Thoracic aorta (tissue), 2 donors: ENCODE results near the gene MRE11. TPM values are rescaled to one million over a fixed set of nuclear protein-coding genes. Genes with fewer than 3 reads are reported as not detected.

Source experiments
- ATAC-seq: fragments of 150-250 bp; one replicate; pipeline ENCODE4 v1.8.0; 2017; ENCODE audit warnings: low read depth; ENCODE audit not compliant: insufficient number of reproducible peaks, low FRiP score
- DNase-seq: peaks from one replicate; pipeline ENCODE4 v3.0.0-alpha.2; 2020; ENCODE audit warnings: low spot score
- H3K27ac ChIP-seq, 2 donors: fragments of 200-600 bp; sonication (generic); 1 replicate in 1 of 2; 2 replicates in 1 of 2; pipeline ENCODE4 v1.5.1; 2016; ENCODE audit warnings: mild to moderate bottlenecking in 2 of 2, moderate library complexity in 2 of 2
- H3K27me3 ChIP-seq: fragments of 200-600 bp; sonication (generic); replicated peaks from 2 replicates; pipeline ENCODE4 v1.6.0; 2016; ENCODE audit warnings: mild to moderate bottlenecking; ENCODE audit not compliant: insufficient read depth
- H3K36me3 ChIP-seq: fragments of 200-600 bp; sonication (generic); one replicate; pipeline ENCODE4 v1.5.1; 2016
- H3K4me1 ChIP-seq, 2 donors: fragments of 200-600 bp; sonication (generic); 1 replicate in 1 of 2; 2 replicates in 1 of 2; pipeline versions ENCODE4 v1.5.1 to v1.6.0; 2016; ENCODE audit warnings: low read depth in 2 of 2, mild to moderate bottlenecking in 1 of 2; ENCODE audit not compliant: control insufficient read depth in 1 of 2
- H3K4me3 ChIP-seq: fragments of 200-600 bp; sonication (generic); 2 replicates; pipeline ENCODE4 v1.5.1; 2016; ENCODE audit warnings: mild to moderate bottlenecking
- H3K9me3 ChIP-seq: fragments of 200-600 bp; sonication (generic); 2 replicates; pipeline ENCODE4 v1.5.1; 2016
- total RNA-seq, 2 donors: library from RNA; depleted of rRNA; stranded (reverse); fragments of >200 nt; gene quantifications; one replicate each; pipeline versions ENCODE4 v1.1.0 to v1.2.3, GENCODE V29; 2016
- TF ChIP-seq, protein P1 (sequence below): fragments of 200-600 bp; sonication (generic); IDR thresholded peaks from one replicate; pipeline ENCODE4 v1.5.1; 2019; ENCODE audit warnings: antibody characterized with exemption

MRE11 gene
- total RNA-seq, 2 donors from 2014 or later, result 7.9 to 12.6 TPM

DNA sequence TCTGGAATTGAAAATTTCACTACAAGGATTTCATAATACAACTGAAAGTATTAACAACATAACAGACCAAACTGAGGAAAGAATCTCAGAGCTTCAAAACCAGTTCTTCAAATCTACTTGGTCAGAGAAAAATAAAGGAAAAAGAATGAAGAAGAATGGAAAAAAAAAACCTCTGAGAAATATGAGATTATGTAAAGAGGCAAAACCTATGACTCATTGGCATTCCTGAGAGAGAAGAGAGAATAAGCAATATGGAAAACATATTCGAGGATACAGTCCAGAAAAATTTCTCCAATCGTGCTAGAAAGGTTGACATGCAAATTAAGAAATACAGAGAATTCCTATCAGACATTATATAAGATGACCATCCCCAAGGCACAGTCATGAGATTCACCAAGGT, 69.0 kb downstream of the MRE11 start:
- Histone ChIP-seq H3K9me3 (no peaks in the 10 kb centered on the region), H3K4me1 (no peaks in the 10 kb centered on the region), H3K27ac (no peak overlapping the region), H3K27me3 (no peaks in the 10 kb centered on the region), H3K36me3 (peaks cover 11% of the 10 kb centered on the region), H3K4me3 (no peak overlapping the region)
- TF ChIP-seq, protein P1, sequence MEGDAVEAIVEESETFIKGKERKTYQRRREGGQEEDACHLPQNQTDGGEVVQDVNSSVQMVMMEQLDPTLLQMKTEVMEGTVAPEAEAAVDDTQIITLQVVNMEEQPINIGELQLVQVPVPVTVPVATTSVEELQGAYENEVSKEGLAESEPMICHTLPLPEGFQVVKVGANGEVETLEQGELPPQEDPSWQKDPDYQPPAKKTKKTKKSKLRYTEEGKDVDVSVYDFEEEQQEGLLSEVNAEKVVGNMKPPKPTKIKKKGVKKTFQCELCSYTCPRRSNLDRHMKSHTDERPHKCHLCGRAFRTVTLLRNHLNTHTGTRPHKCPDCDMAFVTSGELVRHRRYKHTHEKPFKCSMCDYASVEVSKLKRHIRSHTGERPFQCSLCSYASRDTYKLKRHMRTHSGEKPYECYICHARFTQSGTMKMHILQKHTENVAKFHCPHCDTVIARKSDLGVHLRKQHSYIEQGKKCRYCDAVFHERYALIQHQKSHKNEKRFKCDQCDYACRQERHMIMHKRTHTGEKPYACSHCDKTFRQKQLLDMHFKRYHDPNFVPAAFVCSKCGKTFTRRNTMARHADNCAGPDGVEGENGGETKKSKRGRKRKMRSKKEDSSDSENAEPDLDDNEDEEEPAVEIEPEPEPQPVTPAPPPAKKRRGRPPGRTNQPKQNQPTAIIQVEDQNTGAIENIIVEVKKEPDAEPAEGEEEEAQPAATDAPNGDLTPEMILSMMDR, result no peak
- no peak for ATAC-seq
- no peak for DNase-seq

DNA sequence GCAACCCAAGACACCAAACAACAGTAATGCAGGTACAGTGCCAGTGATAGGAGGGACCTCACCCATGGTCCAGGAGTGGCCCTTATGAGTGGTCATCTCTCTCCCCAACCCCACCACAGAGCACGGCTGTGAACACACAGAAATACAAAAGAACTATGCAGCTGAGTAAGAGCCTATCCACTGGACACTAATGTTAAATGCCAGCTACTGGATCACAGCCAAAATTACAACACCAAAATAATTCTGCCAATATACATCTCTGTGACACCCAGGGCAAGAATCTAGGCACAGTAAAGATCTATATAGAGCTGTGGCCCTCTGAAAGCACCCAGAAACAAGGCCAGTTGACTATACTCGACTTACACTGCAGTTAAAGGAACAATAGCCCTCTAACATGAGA, 69.6 kb downstream of the MRE11 start:
- no peak overlapping the region for H3K4me3 ChIP-seq
- H3K9me3 ChIP-seq, result no peaks in the 10 kb centered on the region
- no peak for DNase-seq
- H3K4me1 ChIP-seq, result no peaks in the 10 kb centered on the region
- no peak overlapping the region for H3K27ac ChIP-seq
- TF ChIP-seq, protein P1, result no peak
- no peak for ATAC-seq
- peaks cover 11% of the 10 kb centered on the region for H3K36me3 ChIP-seq
- H3K27me3 ChIP-seq, result no peaks in the 10 kb centered on the region

DNA sequence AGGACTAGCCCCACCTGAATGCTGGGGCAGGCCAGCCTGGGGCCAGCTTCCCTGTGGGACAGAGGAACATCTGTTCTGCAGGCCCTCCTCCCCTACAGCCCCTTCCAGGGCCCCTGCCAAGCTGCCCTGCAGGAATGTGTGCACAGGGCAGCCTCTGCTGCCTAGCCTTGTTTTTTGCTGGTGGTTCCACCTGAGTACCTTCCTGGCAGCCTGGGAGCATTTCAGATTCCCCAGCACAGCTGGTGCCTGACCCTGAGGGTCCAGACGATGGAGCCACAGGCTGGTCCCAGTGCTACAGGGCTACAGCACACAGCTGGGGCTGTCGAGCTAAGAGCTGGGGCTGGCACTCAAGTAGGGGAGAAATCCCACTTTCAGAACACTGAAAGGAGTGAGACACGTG, 70.1 kb downstream of the MRE11 start:
- no peaks in the 10 kb centered on the region for H3K27me3 ChIP-seq
- ATAC-seq, result no peak
- H3K4me1 ChIP-seq, result no peaks in the 10 kb centered on the region
- no peaks in the 10 kb centered on the region for H3K9me3 ChIP-seq
- TF ChIP-seq, protein P1, result no peak
- H3K27ac ChIP-seq, result no peak overlapping the region
- no peak for DNase-seq
- no peak overlapping the region for H3K4me3 ChIP-seq
- H3K36me3 ChIP-seq, result peaks cover 8% of the 10 kb centered on the region

DNA sequence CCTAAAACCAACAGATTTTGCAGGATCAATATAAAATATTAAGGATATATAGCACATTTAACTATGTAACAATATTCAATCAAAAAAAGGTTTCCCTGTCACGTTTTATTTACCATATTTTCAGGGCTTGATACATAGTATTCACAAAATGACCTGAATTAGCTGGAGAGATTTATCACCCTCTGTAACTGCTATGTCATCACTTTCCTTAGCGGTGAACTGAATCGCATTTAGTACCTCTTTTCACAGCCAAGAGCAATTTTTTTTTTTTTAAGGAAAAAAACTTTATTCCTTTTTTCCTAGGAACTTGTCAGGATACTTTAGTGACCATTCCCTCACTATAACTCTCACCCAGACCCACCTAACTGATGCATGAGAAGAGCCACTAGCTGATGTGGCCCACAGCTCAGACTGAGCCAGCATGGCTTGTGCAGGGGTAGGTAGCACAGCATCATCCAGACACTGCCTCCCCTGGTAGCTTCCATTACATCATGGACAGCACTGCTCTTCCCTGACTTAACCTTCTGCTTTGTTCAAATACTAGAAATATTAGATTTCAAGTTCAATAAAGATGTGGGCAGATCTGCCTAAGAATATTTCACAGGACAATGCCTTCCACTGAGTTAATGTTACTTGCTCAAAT, 75.4 kb downstream of the MRE11 start:
- Histone ChIP-seq H3K27ac (no peak overlapping the region), H3K27me3 (no peaks in the 10 kb centered on the region), H3K9me3 (no peaks in the 10 kb centered on the region), H3K4me1 (no peaks in the 10 kb centered on the region), H3K4me3 (no peak overlapping the region), H3K36me3 (peaks cover 3% of the 10 kb centered on the region)
- ATAC-seq, result no peak
- TF ChIP-seq, protein P1, result no peak
- DNase-seq, result no peak

GRCh38 chr11:94417386-94417987, 76.2 kb downstream of the MRE11 start:
- H3K9me3 ChIP-seq, result no peaks in the 10 kb centered on the region
- ATAC-seq (no peak), DNase-seq (no peak)
- no peak overlapping the region for H3K4me3 ChIP-seq
- H3K27ac ChIP-seq, result no peak overlapping the region
- no peaks in the 10 kb centered on the region for H3K27me3 ChIP-seq
- TF ChIP-seq, protein P1, result peak; percentile 47
- H3K4me1 ChIP-seq, result no peaks in the 10 kb centered on the region
- H3K36me3 ChIP-seq, result peaks cover 3% of the 10 kb centered on the region
